Panc1 (cell line): ENCODE data around the gene CDK14.

Source experiments
- SIN3A ChIP-seq: IDR thresholded peaks from 2 replicates; pipeline ENCODE4 v1.6.1; 2012; ENCODE audit warnings: low read depth, mild to moderate bottlenecking, low read length, moderate library complexity, borderline replicate concordance; ENCODE audit not compliant: insufficient read depth
- TF ChIP-seq, protein P1 (sequence below): fragments of 450-650 bp; IDR thresholded peaks from 2 replicates; pipeline ENCODE4 v1.5.1; 2017; ENCODE audit warnings: mild to moderate bottlenecking

DNA sequence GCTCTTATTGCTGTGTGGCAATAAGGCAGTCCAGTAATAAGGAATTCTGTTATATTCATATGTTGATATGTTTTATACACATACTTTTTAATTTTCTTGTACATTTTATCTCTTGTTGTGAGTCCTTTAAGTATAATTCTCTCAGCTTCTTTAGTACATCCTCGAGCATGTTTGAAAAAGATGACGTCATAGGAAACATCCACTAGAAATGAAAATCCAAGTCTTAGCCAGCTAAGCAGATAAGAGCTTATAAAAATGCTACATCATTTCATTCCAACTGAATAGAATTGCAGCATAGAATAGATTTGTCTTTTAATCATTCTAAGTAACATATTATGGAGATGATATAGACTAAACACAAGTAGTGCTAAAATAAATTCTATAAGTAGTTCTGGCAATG is 384.4 kb downstream of the CDK14 start:
- TF ChIP-seq, protein P1, sequence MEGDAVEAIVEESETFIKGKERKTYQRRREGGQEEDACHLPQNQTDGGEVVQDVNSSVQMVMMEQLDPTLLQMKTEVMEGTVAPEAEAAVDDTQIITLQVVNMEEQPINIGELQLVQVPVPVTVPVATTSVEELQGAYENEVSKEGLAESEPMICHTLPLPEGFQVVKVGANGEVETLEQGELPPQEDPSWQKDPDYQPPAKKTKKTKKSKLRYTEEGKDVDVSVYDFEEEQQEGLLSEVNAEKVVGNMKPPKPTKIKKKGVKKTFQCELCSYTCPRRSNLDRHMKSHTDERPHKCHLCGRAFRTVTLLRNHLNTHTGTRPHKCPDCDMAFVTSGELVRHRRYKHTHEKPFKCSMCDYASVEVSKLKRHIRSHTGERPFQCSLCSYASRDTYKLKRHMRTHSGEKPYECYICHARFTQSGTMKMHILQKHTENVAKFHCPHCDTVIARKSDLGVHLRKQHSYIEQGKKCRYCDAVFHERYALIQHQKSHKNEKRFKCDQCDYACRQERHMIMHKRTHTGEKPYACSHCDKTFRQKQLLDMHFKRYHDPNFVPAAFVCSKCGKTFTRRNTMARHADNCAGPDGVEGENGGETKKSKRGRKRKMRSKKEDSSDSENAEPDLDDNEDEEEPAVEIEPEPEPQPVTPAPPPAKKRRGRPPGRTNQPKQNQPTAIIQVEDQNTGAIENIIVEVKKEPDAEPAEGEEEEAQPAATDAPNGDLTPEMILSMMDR = no peak
- no peak for TF ChIP-seq SIN3A
